GM19324 (cell line): Measurements from ENCODE around the gene ABL1.

Experiments used
- ATAC-seq: cut with Tn5 transposase; IDR thresholded peaks from one replicate; pipeline ENCODE4 v1.9.1; 2021; ENCODE audit warnings: mild to moderate bottlenecking, moderate library complexity; ENCODE audit not compliant: unreplicated experiment, low FRiP score

Gene ABL1

GRCh38 chr9:130913599-130914416, 78.8 kb downstream of the ABL1 start:
- no peak for ATAC-seq

- no peak for ATAC-seq
These were observed 79.5 kb downstream of the ABL1 start for GRCh38 chr9:130914417-130915095.

GRCh38 chr9:130915096-130915447, 80.0 kb downstream of the ABL1 start:
- ATAC-seq = no peak

- ATAC-seq = no peak
These were observed 82.3 kb downstream of the ABL1 start for GRCh38 chr9:130917168-130917960.

- ATAC-seq = no peak
These were observed 83.2 kb downstream of the ABL1 start for GRCh38 chr9:130918101-130918825.

GRCh38 chr9:130918826-130919558, 83.9 kb downstream of the ABL1 start:
- ATAC-seq = no peak

GRCh38 chr9:130919559-130920145, 84.6 kb downstream of the ABL1 start:
- no peak for ATAC-seq

- no peak for ATAC-seq
These were observed 85.2 kb downstream of the ABL1 start for GRCh38 chr9:130920233-130920632.

- no peak for ATAC-seq
These were observed 85.8 kb downstream of the ABL1 start for GRCh38 chr9:130920762-130921299.

GRCh38 chr9:130921300-130921988, 86.4 kb downstream of the ABL1 start:
- no peak for ATAC-seq

GRCh38 chr9:130921989-130922892, 87.2 kb downstream of the ABL1 start:
- ATAC-seq = no peak

GRCh38 chr9:130922893-130923610, 88.0 kb downstream of the ABL1 start:
- no peak for ATAC-seq

- ATAC-seq = no peak
These were observed 88.8 kb downstream of the ABL1 start for GRCh38 chr9:130923611-130924447.

- no peak for ATAC-seq
These were observed 89.4 kb downstream of the ABL1 start for GRCh38 chr9:130924448-130924788.

GRCh38 chr9:130925050-130925678, 90.1 kb downstream of the ABL1 start:
- no peak for ATAC-seq

GRCh38 chr9:130927338-130927737, 92.3 kb downstream of the ABL1 start:
- no peak for ATAC-seq
